IPS DF 6.9 (cell line): Measurements from ENCODE around the gene XRCC3.

Experiments
- DNase-seq: peaks from one replicate; pipeline ENCODE4 v3.0.0-alpha.2; 2013; ENCODE audit warnings: low read depth, low spot score
- H3K27ac ChIP-seq: one replicate; pipeline ENCODE4 v1.5.1; 2013; ENCODE audit warnings: low read length, control low read depth
- H3K27me3 ChIP-seq: 2 replicates; pipeline ENCODE4 v1.6.1; 2013; ENCODE audit warnings: mild to moderate bottlenecking, low read length; ENCODE audit not compliant: control insufficient read depth, insufficient read depth
- H3K36me3 ChIP-seq: 2 replicates; pipeline ENCODE4 v1.6.1; 2013; ENCODE audit warnings: low read length; ENCODE audit not compliant: control insufficient read depth, insufficient read depth
- H3K4me1 ChIP-seq: 2 replicates; pipeline ENCODE4 v1.6.1; 2013; ENCODE audit warnings: low read length; ENCODE audit not compliant: control insufficient read depth, insufficient read depth
- H3K4me3 ChIP-seq: 2 replicates; pipeline ENCODE4 v1.5.1; 2013; ENCODE audit warnings: mild to moderate bottlenecking, low read length
- H3K9me3 ChIP-seq: 2 replicates; pipeline ENCODE4 v1.6.1; 2013; ENCODE audit warnings: low read length, inconsistent platforms; ENCODE audit not compliant: control insufficient read depth, insufficient read depth
- WGBS: extraction: QIAGEN DNeasy Blood & Tissue Kit; methylation state at CpG from one replicate; pipeline ENCODE4 v1.1.7; 2013; ENCODE audit warnings: mixed read lengths, missing lambda C conversion rate; ENCODE audit not compliant: insufficient read length, insufficient coverage; 5-methylcytosine and 5-hydroxymethylcytosine counted together

XRCC3 gene

DNA sequence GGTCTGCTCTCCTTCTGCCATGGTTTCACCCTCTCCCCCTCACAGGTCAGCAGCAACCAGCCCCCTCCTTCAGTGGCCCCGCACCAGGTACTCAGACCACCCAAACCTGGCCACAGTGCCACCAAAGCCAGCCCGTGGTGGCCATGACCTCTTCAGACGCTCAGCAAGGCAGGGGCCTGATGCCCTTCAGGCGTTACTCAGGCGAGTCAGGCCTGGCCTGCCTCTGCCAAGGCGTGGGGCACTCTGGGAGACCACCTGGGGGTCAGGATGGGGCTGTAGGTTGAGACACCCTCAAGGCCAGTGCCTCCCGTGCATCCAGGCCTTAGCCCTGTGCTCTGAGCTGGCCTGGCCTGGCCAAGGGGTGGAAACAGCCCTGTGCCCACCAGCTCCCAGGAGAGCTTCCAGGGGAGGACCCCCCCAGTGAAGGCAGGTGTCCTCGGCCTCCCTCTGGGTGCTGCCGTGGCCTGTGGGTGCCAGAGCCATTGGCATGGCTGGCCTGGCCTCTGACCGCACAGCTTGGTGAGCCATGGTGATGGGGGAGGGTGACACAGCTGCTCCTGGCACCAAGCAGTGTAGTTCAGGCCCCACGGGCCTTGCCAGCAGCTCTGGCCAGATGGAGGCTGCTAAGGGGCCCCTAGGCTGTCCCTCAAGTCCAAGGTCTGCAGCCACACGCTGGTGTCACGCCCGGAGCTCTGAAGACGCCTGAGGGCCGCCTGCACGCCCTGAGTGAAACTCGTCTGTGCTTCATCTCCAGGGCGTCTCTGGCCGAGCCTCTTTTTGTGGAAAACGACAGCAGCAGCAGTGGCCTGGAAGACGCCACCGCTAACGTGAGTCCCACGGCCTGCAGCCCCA, 15.1 kb downstream of the XRCC3 start:
- no CpG with 5 or more reads among the region's 25 CpGs for WGBS
- H3K36me3 ChIP-seq, result peaks cover 42% of the 10 kb centered on the region
- H3K27me3 ChIP-seq, result no peaks in the 10 kb centered on the region
- H3K27ac ChIP-seq, result no peak overlapping the region
- no peak for DNase-seq
- no peaks in the 10 kb centered on the region; the same call in 1 of the 2 replicates for H3K4me1 ChIP-seq
- no peaks in the 10 kb centered on the region for H3K9me3 ChIP-seq
- H3K4me3 ChIP-seq, result no peak overlapping the region

DNA sequence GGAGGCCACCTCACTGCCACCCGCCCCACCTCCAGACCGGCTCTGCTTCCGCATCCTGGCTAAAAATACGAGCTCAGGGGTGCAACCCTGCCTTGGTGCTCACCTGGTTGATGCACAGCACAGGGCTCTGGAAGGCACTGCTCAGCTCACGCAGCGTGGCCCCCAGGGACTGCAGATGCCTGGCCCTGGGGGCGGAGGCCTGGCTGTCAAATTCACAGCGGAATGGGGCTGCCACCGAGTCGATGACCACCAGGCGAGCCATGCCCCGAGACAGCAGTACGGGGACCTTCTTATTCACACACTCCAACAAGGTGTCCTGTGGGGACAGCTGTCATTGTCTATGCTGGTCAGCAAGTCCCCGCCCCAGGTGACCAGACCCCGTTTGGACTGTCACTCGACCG, 16.0 kb downstream of the XRCC3 start:
- H3K9me3 ChIP-seq, result no peaks in the 10 kb centered on the region
- WGBS, result no CpG with 5 or more reads among the region's 17 CpGs
- H3K27ac ChIP-seq, result no peak overlapping the region
- no peaks in the 10 kb centered on the region; the same call in 1 of the 2 replicates for H3K4me1 ChIP-seq
- H3K4me3 ChIP-seq, result no peak overlapping the region
- no peak for DNase-seq
- no peaks in the 10 kb centered on the region for H3K27me3 ChIP-seq
- H3K36me3 ChIP-seq, result peaks cover 47% of the 10 kb centered on the region

DNA sequence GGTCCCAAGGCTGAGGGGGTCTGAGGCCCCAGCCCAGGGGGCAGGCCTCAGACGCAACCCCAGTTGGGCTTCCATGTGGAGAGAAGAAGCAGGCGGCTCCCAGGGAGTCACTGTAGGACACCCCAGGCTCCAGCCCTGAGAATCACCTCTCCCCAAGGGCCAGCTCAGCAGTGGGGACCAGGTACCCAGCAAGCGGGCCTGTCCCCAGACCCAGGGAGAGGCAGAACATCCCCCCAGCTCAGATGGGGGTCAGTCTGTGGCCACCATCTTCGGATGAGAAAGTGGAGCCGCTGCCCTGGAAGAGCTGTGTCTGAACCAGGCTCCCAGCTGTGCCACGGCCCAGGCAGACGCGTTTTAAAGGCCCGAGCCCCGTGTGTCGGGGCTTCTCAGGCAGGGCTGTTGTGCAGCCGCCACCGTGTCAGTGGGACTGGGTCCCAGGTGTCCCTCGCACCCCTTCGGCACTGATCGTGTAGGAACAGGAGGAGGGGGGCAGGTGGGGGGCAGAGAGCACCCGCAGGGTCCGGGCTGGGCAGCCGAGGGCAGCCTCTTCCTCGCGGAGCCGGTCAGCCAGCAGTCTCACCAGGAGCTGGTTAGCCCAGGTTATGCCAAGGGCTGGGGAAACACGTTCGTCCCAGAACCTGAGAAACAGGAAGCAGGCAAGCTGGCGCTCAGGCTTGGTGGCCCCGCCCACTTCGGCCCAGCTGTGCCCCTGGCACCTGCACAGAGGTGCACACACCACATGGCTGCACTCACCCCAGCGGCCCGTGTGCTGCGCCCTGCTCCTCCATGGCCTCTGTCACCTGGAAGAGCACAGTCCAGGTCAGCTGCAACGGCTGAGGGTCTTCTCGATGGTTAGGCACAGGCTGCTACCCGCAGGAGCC, 16.6 kb downstream of the XRCC3 start:
- Histone ChIP-seq H3K9me3 (no peaks in the 10 kb centered on the region), H3K27me3 (no peaks in the 10 kb centered on the region), H3K36me3 (peaks cover 50% of the 10 kb centered on the region), H3K27ac (no peak overlapping the region), H3K4me3 (no peak overlapping the region), H3K4me1 (no peaks in the 10 kb centered on the region; the same call in 1 of the 2 replicates)
- no CpG with 5 or more reads among the region's 33 CpGs for WGBS
- DNase-seq, result no peak

DNA sequence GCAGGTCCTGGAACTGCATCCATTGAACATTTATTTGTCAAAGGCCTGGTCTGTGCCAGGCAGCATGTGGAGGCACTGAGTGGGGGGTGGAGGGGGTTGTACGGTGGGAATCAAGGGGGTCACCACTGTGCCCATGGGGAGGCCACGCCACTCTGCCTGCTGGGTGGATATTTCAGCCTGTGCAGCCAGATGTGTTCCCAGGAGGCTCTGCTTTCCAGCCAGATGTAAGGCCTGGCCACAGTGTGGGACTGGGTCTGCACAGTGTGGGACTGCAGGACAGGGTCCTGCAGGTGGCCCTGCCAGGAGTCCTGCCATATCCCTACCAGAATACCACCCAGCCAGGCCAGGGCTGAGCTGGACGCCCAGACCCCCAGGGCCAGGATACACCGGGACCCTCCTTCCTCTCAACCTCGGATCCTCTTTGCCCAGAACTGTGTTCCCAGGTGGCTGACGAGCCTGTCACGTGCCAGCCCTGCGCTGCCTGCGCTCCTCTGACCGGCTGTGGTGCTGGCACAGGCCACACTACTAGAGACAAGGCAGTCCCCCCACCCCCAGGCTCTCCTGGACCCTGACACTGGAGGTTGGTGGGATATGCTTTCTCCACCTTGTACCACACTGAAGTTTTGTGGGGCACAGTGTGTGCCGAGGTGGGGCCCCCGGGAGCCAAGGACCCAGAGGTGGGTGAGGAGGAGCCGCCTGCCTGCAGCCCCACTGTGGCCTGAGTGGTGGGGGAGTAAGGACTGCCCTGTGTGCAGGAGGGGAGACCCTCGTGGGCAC, 17.5 kb downstream of the XRCC3 start:
- Histone ChIP-seq H3K4me1 (no peaks in the 10 kb centered on the region; the same call in 1 of the 2 replicates), H3K36me3 (peaks cover 47% of the 10 kb centered on the region), H3K27ac (no peak overlapping the region), H3K27me3 (no peaks in the 10 kb centered on the region), H3K4me3 (no peak overlapping the region), H3K9me3 (no peaks in the 10 kb centered on the region)
- no CpG with 5 or more reads among the region's 14 CpGs for WGBS
- no peak for DNase-seq

DNA sequence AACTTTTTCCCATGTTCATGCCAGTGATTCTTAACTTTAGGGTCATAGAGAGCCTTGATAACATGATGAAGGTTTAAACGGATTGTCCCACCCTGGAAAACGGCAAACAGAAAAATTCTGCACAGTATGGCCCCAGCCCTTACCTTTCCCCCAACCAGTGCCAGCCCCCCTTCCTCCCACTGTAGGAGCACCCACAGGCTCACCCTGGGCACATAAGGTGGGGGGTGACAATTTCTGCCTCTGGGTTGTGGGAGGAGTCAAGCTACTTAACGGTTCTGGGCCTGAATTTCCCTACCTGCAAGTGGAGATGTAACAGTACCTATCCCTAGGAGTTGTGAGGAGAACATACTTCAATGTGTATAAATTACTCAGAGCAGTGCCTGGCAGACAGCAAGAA, 18.0 kb downstream of the XRCC3 start:
- H3K27me3 ChIP-seq, result no peaks in the 10 kb centered on the region
- no CpG with 5 or more reads among the region's 3 CpGs for WGBS
- H3K9me3 ChIP-seq, result no peaks in the 10 kb centered on the region
- no peaks in the 10 kb centered on the region; the same call in 1 of the 2 replicates for H3K4me1 ChIP-seq
- no peak for DNase-seq
- H3K36me3 ChIP-seq, result peaks cover 42% of the 10 kb centered on the region
- no peak overlapping the region for H3K27ac ChIP-seq
- no peak overlapping the region for H3K4me3 ChIP-seq

DNA sequence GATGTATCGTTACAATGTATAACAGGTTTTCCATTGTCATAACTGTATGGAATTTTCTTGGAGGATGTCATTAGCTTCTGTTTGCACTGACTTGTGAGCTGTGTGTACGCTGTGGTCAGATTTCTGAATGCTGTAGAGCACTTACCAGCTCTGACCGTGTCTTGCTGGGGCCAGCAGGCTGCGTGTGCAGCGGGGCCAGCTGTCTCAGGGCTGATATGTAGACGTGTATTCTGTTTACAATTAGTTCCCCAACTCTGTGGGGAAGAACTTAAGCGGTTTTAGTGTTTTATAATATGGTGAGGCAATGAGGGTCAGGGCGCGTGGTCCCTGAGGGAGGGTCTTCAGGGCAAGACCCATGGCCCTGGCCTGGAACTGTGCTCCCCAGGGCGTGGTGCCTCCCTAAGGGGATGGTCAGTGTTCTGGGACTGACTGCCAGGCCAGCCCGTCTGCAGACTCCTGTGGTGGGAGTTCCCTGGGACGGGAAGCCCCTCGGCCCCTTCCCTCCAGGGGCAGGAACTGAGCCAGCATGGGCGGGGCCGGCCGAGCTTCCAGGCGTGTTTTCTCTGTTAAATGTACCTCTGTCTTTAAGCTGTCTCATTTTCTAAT, 18.7 kb downstream of the XRCC3 start:
- no CpG with 5 or more reads among the region's 17 CpGs for WGBS
- Histone ChIP-seq H3K9me3 (no peaks in the 10 kb centered on the region), H3K4me1 (no peaks in the 10 kb centered on the region; the same call in 1 of the 2 replicates), H3K4me3 (no peak overlapping the region), H3K36me3 (peaks cover 38% of the 10 kb centered on the region), H3K27me3 (no peaks in the 10 kb centered on the region), H3K27ac (no peak overlapping the region)
- no peak for DNase-seq

DNA sequence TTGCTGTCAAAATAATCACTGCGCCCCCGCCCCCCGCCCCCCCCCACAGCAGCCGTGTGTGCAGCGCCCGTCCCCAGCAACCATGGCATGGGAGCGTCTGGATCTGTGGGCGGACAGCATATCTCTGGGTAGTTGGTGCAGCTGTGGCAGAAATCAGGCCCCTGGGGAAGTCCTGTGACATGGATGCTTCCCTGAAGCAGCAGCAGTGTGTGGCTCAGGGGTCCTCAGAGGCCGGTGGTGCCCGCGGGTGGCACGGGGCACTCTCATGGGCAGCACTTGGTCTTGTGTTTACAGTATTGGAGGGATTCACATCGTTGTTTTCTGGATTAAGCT, 19.2 kb downstream of the XRCC3 start:
- Histone ChIP-seq H3K27ac (no peak overlapping the region), H3K27me3 (no peaks in the 10 kb centered on the region), H3K9me3 (no peaks in the 10 kb centered on the region), H3K4me3 (no peak overlapping the region; the same call in 1 of the 2 replicates), H3K36me3 (peaks cover 38% of the 10 kb centered on the region), H3K4me1 (no peaks in the 10 kb centered on the region; the same call in 1 of the 2 replicates)
- no CpG with 5 or more reads among the region's 13 CpGs for WGBS
- DNase-seq, result no peak

DNA sequence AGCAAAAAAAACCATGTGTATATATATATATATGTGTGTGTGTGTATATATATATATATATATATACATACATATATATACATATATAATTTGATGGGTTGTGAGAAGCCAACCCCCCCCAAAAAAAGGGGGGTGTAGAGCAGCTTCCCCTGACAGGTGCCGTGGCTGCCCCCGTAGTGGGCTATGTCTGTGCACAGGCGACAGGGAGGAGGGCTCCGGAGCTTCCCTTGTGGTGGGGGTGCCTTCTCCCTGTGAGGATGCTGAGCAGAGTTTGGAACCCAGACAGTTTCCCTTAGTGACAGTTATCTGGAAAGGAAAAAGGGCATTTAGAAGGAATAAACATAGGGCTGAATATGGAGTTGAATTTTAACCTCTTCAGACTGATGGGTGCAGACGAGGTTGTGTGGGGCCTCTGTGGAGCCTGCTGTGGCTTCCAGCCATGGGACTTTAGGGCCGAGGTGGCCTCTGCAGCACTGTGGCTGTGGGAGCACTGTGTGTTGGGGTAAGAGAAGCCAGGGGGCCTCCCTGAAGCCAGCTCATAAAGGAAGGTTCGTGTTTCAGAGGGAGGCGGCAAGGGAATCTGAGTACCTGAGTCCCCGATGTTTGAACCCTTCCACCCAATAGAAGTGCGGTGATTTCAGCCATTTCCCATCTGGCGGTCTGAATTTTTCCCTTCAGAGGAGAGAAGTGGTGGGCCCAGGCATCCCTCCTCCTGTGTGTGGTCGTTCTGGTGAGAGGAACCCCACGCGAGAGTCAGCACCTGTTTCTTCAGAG, 19.8 kb downstream of the XRCC3 start:
- Histone ChIP-seq H3K27ac (no peak overlapping the region), H3K36me3 (peaks cover 36% of the 10 kb centered on the region)
- no CpG with 5 or more reads among the region's 14 CpGs for WGBS

DNA sequence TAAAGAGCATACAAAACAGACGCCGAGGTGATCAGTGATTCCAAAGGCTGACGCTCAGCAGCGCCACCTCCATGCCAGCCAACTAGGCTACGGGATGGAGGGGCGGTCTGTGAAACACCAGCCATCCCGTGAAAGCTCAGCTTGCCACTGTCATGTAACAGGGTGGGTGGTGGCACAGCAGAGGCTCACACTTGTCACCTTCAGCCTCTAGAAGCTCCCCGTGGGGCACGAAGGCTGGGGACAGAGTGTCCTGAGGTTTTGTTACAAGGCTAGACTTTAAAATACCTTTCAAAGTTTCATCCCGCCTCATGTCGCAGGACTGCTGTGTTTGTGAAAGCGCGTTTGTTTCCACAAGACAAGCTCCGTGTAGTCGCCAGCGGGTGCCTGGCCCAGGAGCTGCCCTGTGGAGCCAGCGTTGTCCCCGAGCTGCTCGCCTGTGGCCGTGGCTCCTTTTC, 20.7 kb downstream of the XRCC3 start:
- no peak overlapping the region for H3K27ac ChIP-seq
- H3K36me3 ChIP-seq, result peaks cover 28% of the 10 kb centered on the region
- no peaks in the 10 kb centered on the region for H3K9me3 ChIP-seq
- H3K4me3 ChIP-seq, result no peak overlapping the region
- no peak for DNase-seq
- H3K27me3 ChIP-seq, result no peaks in the 10 kb centered on the region
- no CpG with 5 or more reads among the region's 20 CpGs for WGBS
- no peaks in the 10 kb centered on the region for H3K4me1 ChIP-seq

More for the DNA sequence above, 19.8 kb downstream of the XRCC3 start:
- Histone ChIP-seq H3K27me3 (no peaks in the 10 kb centered on the region), H3K4me3 (no peak overlapping the region), H3K4me1 (no peaks in the 10 kb centered on the region; the same call in 1 of the 2 replicates), H3K9me3 (no peaks in the 10 kb centered on the region)
- no peak for DNase-seq
